ENCODE results near the gene NPC1.

NPC1 gene

GRCh38 chr18:23487738-23488570, 98.4 kb downstream of the NPC1 start:
- H3K4me3 ChIP-seq (ENCODE audit: low read depth, low read length), result no peak overlapping the region
- DNase-seq (ENCODE audit: low read depth), result no peak
- TF ChIP-seq CTCF (IDR thresholded peaks at IDR 0.05; ENCODE audit: low read depth, low read length, missing control alignments), result no peak
- in situ Hi-C loops (cut with HindIII; ENCODE audit: low sequenced_read_pairs), result no loop called here

- no peak for TF ChIP-seq CTCF (IDR thresholded peaks at IDR 0.05; ENCODE audit: low read depth, low read length, missing control alignments)
Observed at GRCh38 chr18:23485386-23485785, 100.9 kb downstream of the NPC1 start.

GRCh38 chr18:23484561-23485182, 101.6 kb downstream of the NPC1 start:
- TF ChIP-seq CTCF (IDR thresholded peaks at IDR 0.05; ENCODE audit: low read depth, low read length, missing control alignments), result no peak
- DNase-seq (ENCODE audit: low read depth), result no peak
- no peak overlapping the region for H3K4me3 ChIP-seq (ENCODE audit: low read depth, low read length)
- in situ Hi-C loops (cut with HindIII; ENCODE audit: low sequenced_read_pairs), result no loop called here

More at GRCh38 chr18:23485386-23485785, 100.9 kb downstream of the NPC1 start:
- no peak overlapping the region for H3K4me3 ChIP-seq (ENCODE audit: low read depth, low read length)
- in situ Hi-C loops (cut with HindIII; ENCODE audit: low sequenced_read_pairs), result no loop called here
- no peak for DNase-seq (ENCODE audit: low read depth)
